ENCODE results near the gene WNK1. TPM values are rescaled to one million over a fixed set of nuclear protein-coding genes. Genes with fewer than 3 reads are reported as not detected.

Gene WNK1
- total and polyA plus RNA-seq, 11 donors, result 59.9 to 373 (median 290) TPM

GRCh38 chr12:754851-755562, 2.6 kb downstream of the WNK1 start:
- peak overlapping the region; percentile 79 to 99 (median 98) for H3K27ac ChIP-seq
- H3K4me1 ChIP-seq, result peaks cover 0 to 71% (median 41%) of the 10 kb centered on the region in 12 donors
- intact Hi-C loops (cut with DNase I), result loop anchor here in 9 of 10 donors (2.0 to 5.0 kb wide), 15 partner anchors 38 to 192 kb away; partner anchors contain the start of genes RAD52 (in 2 of the 9) and NINJ2 (in 1 of the 9)
- WGBS, 4 donors, result 1 to 2% (median 1%) methylated on average over 7 of the region's 7 CpGs
- H3K36me3 ChIP-seq, result no peaks in the 10 kb centered on the region
- no peaks in the 10 kb centered on the region for H3K9me3 ChIP-seq
- ATAC-seq (no peak), DNase-seq (no peak)
- H3K4me3 ChIP-seq, result peak overlapping the region; percentile 61 to 97 (median 86)
- H3K27me3 ChIP-seq, result no peaks in the 10 kb centered on the region
- TF ChIP-seq CTCF (IDR thresholded peaks at IDR 0.05) (peak in 10 of 12 donors; percentile 19 to 54 (median 38)), POLR2A (IDR thresholded peaks at IDR 0.05) (no peak)

GRCh38 chr12:759628-760027, 7.2 kb downstream of the WNK1 start:
- no peaks in the 10 kb centered on the region for H3K27me3 ChIP-seq
- ATAC-seq (no peak), DNase-seq (no peak)
- no peak for TF ChIP-seq POLR2A (IDR thresholded peaks at IDR 0.05)
- no peak for TF ChIP-seq CTCF (IDR thresholded peaks at IDR 0.05)
- no peak overlapping the region for H3K4me3 ChIP-seq
- H3K4me1 ChIP-seq, result peaks cover 0 to 85% (median 37%) of the 10 kb centered on the region in 12 donors
- peak overlapping the region in 1 of 12 donors; percentile 8 for H3K27ac ChIP-seq
- H3K36me3 ChIP-seq, result peaks cover 0 to 14% (median 2%) of the 10 kb centered on the region in 9 donors
- WGBS, 4 donors, result 67 to 75% (median 73%) methylated on average over 1 of the region's 1 CpG; no CpG with 5 or more reads in 1 of the 4 donors
- intact Hi-C loops (cut with DNase I), result loop anchor here in 1 of 10 donors (5.0 kb wide), 1 partner anchor 43 kb away; no protein-coding TSS in a partner anchor
- H3K9me3 ChIP-seq, result no peaks in the 10 kb centered on the region

- H3K9me3 ChIP-seq, result no peaks in the 10 kb centered on the region
- no peak for ATAC-seq
- peaks cover 0 to 82% (median 39%) of the 10 kb centered on the region in 12 donors for H3K4me1 ChIP-seq
- intact Hi-C loops (cut with DNase I), result no loop called here
- DNase-seq, result no peak
- no peak for TF ChIP-seq POLR2A (IDR thresholded peaks at IDR 0.05)
- no peak for TF ChIP-seq CTCF (IDR thresholded peaks at IDR 0.05)
- H3K4me3 ChIP-seq, result no peak overlapping the region
- H3K27ac ChIP-seq, result no peak overlapping the region
- WGBS, 4 donors, result 41 to 71% (median 47%) methylated on average over 1 of the region's 1 CpG
- peaks cover 0 to 14% (median 2%) of the 10 kb centered on the region in 9 donors for H3K36me3 ChIP-seq
- no peaks in the 10 kb centered on the region for H3K27me3 ChIP-seq
Observed at GRCh38 chr12:761256-761655, 8.9 kb downstream of the WNK1 start.

GRCh38 chr12:765840-766239, 13.5 kb downstream of the WNK1 start:
- H3K4me1 ChIP-seq, result peaks cover 3 to 78% (median 35%) of the 10 kb centered on the region in 12 donors

More at GRCh38 chr12:765840-766239, 13.5 kb downstream of the WNK1 start:
- intact Hi-C loops (cut with DNase I), result no loop called here
- H3K27ac ChIP-seq, result no peak overlapping the region
- 84 to 99% (median 88%) methylated on average over 1 of the region's 1 CpG for WGBS, 4 donors
- ATAC-seq, result no peak
- DNase-seq, result no peak
- H3K4me3 ChIP-seq, result no peak overlapping the region
- H3K9me3 ChIP-seq, result no peaks in the 10 kb centered on the region
- peaks cover 0 to 15% (median 2%) of the 10 kb centered on the region in 9 donors for H3K36me3 ChIP-seq
- TF ChIP-seq POLR2A (IDR thresholded peaks at IDR 0.05), result no peak
- TF ChIP-seq CTCF (IDR thresholded peaks at IDR 0.05), result no peak
- no peaks in the 10 kb centered on the region for H3K27me3 ChIP-seq

Data from heart left ventricle (tissue), 16 donors.